ENCODE measurements around the gene TCAF1. TPM values are rescaled to one million over a fixed set of nuclear protein-coding genes. Genes with fewer than 3 reads are reported as not detected.

TCAF1 gene
- total RNA-seq, 1 donor from 2014 or later: 40.0 TPM

Other genes with a start within 250 kb of the TCAF1 start
- gene CTAGE6, start 144.5 kb downstream of the TCAF1 start, total RNA-seq: 0.07 and 0.39 TPM in 2 replicates
- not detected in 2 replicates for gene OR2F2, start 33.1 kb upstream of the TCAF1 start, total RNA-seq
- not detected in 2 replicates for gene OR2F1, start 52.7 kb upstream of the TCAF1 start, total RNA-seq
- not detected in 2 replicates for gene OR6B1, start 98.1 kb upstream of the TCAF1 start, total RNA-seq
- gene OR2A5, start 146.8 kb upstream of the TCAF1 start, total RNA-seq: not detected in 2 replicates
- not detected in 2 replicates for gene OR2A25, start 167.6 kb upstream of the TCAF1 start, total RNA-seq
- not detected in 2 replicates for gene OR2A12, start 184.1 kb upstream of the TCAF1 start, total RNA-seq
- not detected in 2 replicates for gene OR2A2, start 207.4 kb upstream of the TCAF1 start, total RNA-seq
- gene OR2A14, start 221.0 kb upstream of the TCAF1 start, total RNA-seq: not detected in 2 replicates